HEK293 (cell line): ENCODE measurements around the gene ITPKC.

Experiments used
- BCL11A ChIP-seq: fragments of 450-650 bp; formaldehyde crosslinking; IDR thresholded peaks from 2 replicates; pipeline ENCODE4 v1.5.1; 2016; ENCODE audit warnings: low read depth, missing biosample characterization, missing genetic modification characterization
- BCL11B ChIP-seq: fragments of 450-650 bp; formaldehyde crosslinking; IDR thresholded peaks from 2 replicates; pipeline ENCODE4 v1.5.1; 2016; ENCODE audit warnings: low read depth, missing biosample characterization, missing genetic modification characterization
- GLI4 ChIP-seq: fragments of 450-650 bp; formaldehyde crosslinking; IDR thresholded peaks from 2 replicates; pipeline ENCODE4 v1.5.1; 2016; ENCODE audit warnings: missing biosample characterization, missing genetic modification characterization
- HOXC10 ChIP-seq: sonication (generic); formaldehyde crosslinking; IDR thresholded peaks from 2 replicates; pipeline ENCODE4 v1.8.1; 2023; ENCODE audit warnings: mild to moderate bottlenecking, missing genetic modification reagents
- HOXD13 ChIP-seq: sonication (generic); formaldehyde crosslinking; IDR thresholded peaks from 2 replicates; pipeline ENCODE4 v1.8.0; 2022; ENCODE audit warnings: missing genetic modification reagents, borderline replicate concordance
- IKZF3 ChIP-seq: fragments of 450-650 bp; IDR thresholded peaks from 2 replicates; pipeline ENCODE4 v1.5.0; 2018; ENCODE audit warnings: missing biosample characterization, mild to moderate bottlenecking, missing genetic modification characterization, moderate library complexity
- KLF9 ChIP-seq: fragments of 450-650 bp; formaldehyde crosslinking; IDR thresholded peaks from 2 replicates; pipeline ENCODE4 v1.5.1; 2016; ENCODE audit warnings: missing biosample characterization, missing genetic modification characterization, low read depth
- OSR2 ChIP-seq: fragments of 450-650 bp; formaldehyde crosslinking; IDR thresholded peaks from 2 replicates; pipeline ENCODE4 v1.5.1; 2016; ENCODE audit warnings: missing biosample characterization, missing genetic modification characterization
- PRDM2 ChIP-seq: fragments of 450-650 bp; formaldehyde crosslinking; IDR thresholded peaks from 2 replicates; pipeline ENCODE4 v1.5.1; 2016; ENCODE audit warnings: missing biosample characterization, missing genetic modification characterization, borderline replicate concordance
- SALL2 ChIP-seq: fragments of 450-650 bp; formaldehyde crosslinking; IDR thresholded peaks from 2 replicates; pipeline ENCODE4 v1.5.0; 2017; ENCODE audit warnings: missing biosample characterization, mild to moderate bottlenecking, missing genetic modification characterization, borderline replicate concordance
- ZBTB48 ChIP-seq: fragments of 450-650 bp; formaldehyde crosslinking; IDR thresholded peaks from 2 replicates; pipeline ENCODE4 v1.5.1; 2016; ENCODE audit warnings: missing biosample characterization, missing genetic modification characterization
- ZBTB7A ChIP-seq: fragments of 450-650 bp; formaldehyde crosslinking; IDR thresholded peaks from 2 replicates; pipeline ENCODE4 v1.5.1; 2016; ENCODE audit warnings: low read depth, missing biosample characterization, missing genetic modification characterization
- ZFP37 ChIP-seq: fragments of 450-650 bp; formaldehyde crosslinking; IDR thresholded peaks from 2 replicates; pipeline ENCODE4 v1.5.1; 2016; ENCODE audit warnings: missing biosample characterization, missing genetic modification characterization
- ZFP69B ChIP-seq: fragments of 450-650 bp; formaldehyde crosslinking; IDR thresholded peaks from 2 replicates; pipeline ENCODE4 v1.5.1; 2016; ENCODE audit warnings: missing biosample characterization, missing genetic modification characterization
- ZIC2 ChIP-seq: fragments of 450-650 bp; formaldehyde crosslinking; IDR thresholded peaks from 2 replicates; pipeline ENCODE4 v1.5.1; 2016; ENCODE audit warnings: missing biosample characterization, missing genetic modification characterization
- ZNF10 ChIP-seq: fragments of 450-650 bp; formaldehyde crosslinking; IDR thresholded peaks from 2 replicates; pipeline ENCODE4 v1.5.1; 2017; ENCODE audit warnings: missing biosample characterization, missing genetic modification characterization
- ZNF202 ChIP-seq: fragments of 450-650 bp; formaldehyde crosslinking; IDR thresholded peaks from 2 replicates; pipeline ENCODE4 v1.5.1; 2016; ENCODE audit warnings: missing biosample characterization, missing genetic modification characterization, borderline replicate concordance
- ZNF211 ChIP-seq: fragments of 450-650 bp; formaldehyde crosslinking; IDR thresholded peaks from 2 replicates; pipeline ENCODE4 v1.5.1; 2016; ENCODE audit warnings: low read depth, missing biosample characterization, missing genetic modification characterization
- ZNF24 ChIP-seq: fragments of 450-650 bp; formaldehyde crosslinking; IDR thresholded peaks from 2 replicates; pipeline ENCODE4 v1.5.1; 2016; ENCODE audit warnings: missing biosample characterization, missing genetic modification characterization
- ZNF324 ChIP-seq: fragments of 450-650 bp; formaldehyde crosslinking; IDR thresholded peaks from 2 replicates; pipeline ENCODE4 v1.5.1; 2016; ENCODE audit warnings: missing biosample characterization, missing genetic modification characterization
- ZNF335 ChIP-seq: fragments of 450-650 bp; formaldehyde crosslinking; conservative IDR thresholded peaks from 2 replicates; pipeline ENCODE4 v1.5.1; 2016; ENCODE audit warnings: missing biosample characterization, missing genetic modification characterization
- ZNF341 ChIP-seq: fragments of 450-650 bp; formaldehyde crosslinking; IDR thresholded peaks from 2 replicates; pipeline ENCODE4; 2016; ENCODE audit warnings: low read depth, missing biosample characterization, missing genetic modification characterization
- ZNF350 ChIP-seq: fragments of 450-650 bp; formaldehyde crosslinking; IDR thresholded peaks from 2 replicates; pipeline ENCODE4 v1.5.0; 2017; ENCODE audit warnings: missing biosample characterization, mild to moderate bottlenecking, missing genetic modification characterization
- ZNF391 ChIP-seq: fragments of 450-650 bp; formaldehyde crosslinking; IDR thresholded peaks from 2 replicates; pipeline ENCODE4 v1.5.1; 2016; ENCODE audit warnings: low read depth, missing biosample characterization, missing genetic modification characterization, borderline replicate concordance
- ZNF48 ChIP-seq: fragments of 450-650 bp; formaldehyde crosslinking; IDR thresholded peaks from 2 replicates; pipeline ENCODE4 v1.5.1; 2016; ENCODE audit warnings: missing biosample characterization, missing genetic modification characterization
- ZNF558 ChIP-seq: fragments of 450-650 bp; formaldehyde crosslinking; IDR thresholded peaks from 2 replicates; pipeline ENCODE4 v1.5.1; 2016; ENCODE audit warnings: missing biosample characterization, missing genetic modification characterization
- ZNF580 ChIP-seq: fragments of 450-650 bp; formaldehyde crosslinking; IDR thresholded peaks from 2 replicates; pipeline ENCODE4 v1.5.1; 2016; ENCODE audit warnings: missing biosample characterization, missing genetic modification characterization
- ZNF596 ChIP-seq: fragments of 450-650 bp; IDR thresholded peaks from 2 replicates; pipeline ENCODE4 v1.5.0; 2018; ENCODE audit warnings: missing biosample characterization, mild to moderate bottlenecking, missing genetic modification characterization, moderate library complexity
- ZNF600 ChIP-seq: fragments of 450-650 bp; formaldehyde crosslinking; IDR thresholded peaks from 2 replicates; pipeline ENCODE4 v1.5.1; 2016; ENCODE audit warnings: missing biosample characterization, missing genetic modification characterization
- ZNF639 ChIP-seq: fragments of 450-650 bp; formaldehyde crosslinking; IDR thresholded peaks from 2 replicates; pipeline ENCODE4 v1.5.1; 2016; ENCODE audit warnings: missing biosample characterization, missing genetic modification characterization
- ZNF677 ChIP-seq: fragments of 450-650 bp; IDR thresholded peaks from 2 replicates; pipeline ENCODE4 v1.5.0; 2018; ENCODE audit warnings: missing biosample characterization, mild to moderate bottlenecking, missing genetic modification characterization, moderate library complexity
- ZNF707 ChIP-seq: fragments of 450-650 bp; formaldehyde crosslinking; IDR thresholded peaks from 2 replicates; pipeline ENCODE4 v1.5.1; 2016; ENCODE audit warnings: missing biosample characterization, missing genetic modification characterization
- ZSCAN18 ChIP-seq: fragments of 450-650 bp; formaldehyde crosslinking; IDR thresholded peaks from 2 replicates; pipeline ENCODE4 v1.5.1; 2016; ENCODE audit warnings: missing biosample characterization, missing genetic modification characterization

ITPKC gene

GRCh38 chr19:40691421-40692211 is 25.3 kb upstream of the ITPKC start (continued):
- TF ChIP-seq ZNF48 (tag by site-specific recombination) (no peak), PRDM2 (no peak), HOXC10 (CRISPR knock-in tag) (no peak), HOXD13 (CRISPR knock-in tag) (no peak), OSR2 (tag by site-specific recombination) (no peak; the same call in 1 of the 2 replicates), ZNF391 (tag by site-specific recombination) (no peak), ZNF580 (tag by site-specific recombination) (no peak), ZNF639 (tag by site-specific recombination) (no peak), ZNF350 (tag by site-specific recombination) (no peak), BCL11B (tag by site-specific recombination) (no peak), ZSCAN18 (tag by site-specific recombination) (no peak), ZNF596 (tag by site-specific recombination) (no peak), GLI4 (tag by site-specific recombination) (no peak), ZNF335 (tag by site-specific recombination) (no peak), ZNF324 (tag by site-specific recombination) (no peak), IKZF3 (tag by site-specific recombination) (no peak), ZNF341 (tag by site-specific recombination) (no peak), ZNF707 (tag by site-specific recombination) (no peak), ZIC2 (peak; percentile 77), ZNF677 (tag by site-specific recombination) (0 out of 2 replicates have a peak, but pooled peaks have one; percentile 4), KLF9 (tag by site-specific recombination) (no peak), SALL2 (tag by site-specific recombination) (no peak), ZBTB48 (tag by site-specific recombination) (peak; percentile 11; the same call in 1 of the 2 replicates), ZFP69B (tag by site-specific recombination) (no peak), ZNF600 (tag by site-specific recombination) (no peak), ZNF558 (tag by site-specific recombination) (no peak), ZFP37 (tag by site-specific recombination) (no peak), ZNF211 (no peak), BCL11A (tag by site-specific recombination) (no peak), ZBTB7A (no peak), ZNF202 (no peak), ZNF24 (no peak), ZNF10 (tag by site-specific recombination) (peak; percentile 14; the same call in 1 of the 2 replicates)
